ENCODE measurements around the gene PHETA1.
A peak's percentile ranks its signal among the peaks of the same experiment; 100 is the strongest.

PHETA1 gene

GRCh38 chr12:111368291-111368787, 556 bp downstream of the PHETA1 start:
- no peak for DNase-seq (ENCODE audit: low read depth)

DNA sequence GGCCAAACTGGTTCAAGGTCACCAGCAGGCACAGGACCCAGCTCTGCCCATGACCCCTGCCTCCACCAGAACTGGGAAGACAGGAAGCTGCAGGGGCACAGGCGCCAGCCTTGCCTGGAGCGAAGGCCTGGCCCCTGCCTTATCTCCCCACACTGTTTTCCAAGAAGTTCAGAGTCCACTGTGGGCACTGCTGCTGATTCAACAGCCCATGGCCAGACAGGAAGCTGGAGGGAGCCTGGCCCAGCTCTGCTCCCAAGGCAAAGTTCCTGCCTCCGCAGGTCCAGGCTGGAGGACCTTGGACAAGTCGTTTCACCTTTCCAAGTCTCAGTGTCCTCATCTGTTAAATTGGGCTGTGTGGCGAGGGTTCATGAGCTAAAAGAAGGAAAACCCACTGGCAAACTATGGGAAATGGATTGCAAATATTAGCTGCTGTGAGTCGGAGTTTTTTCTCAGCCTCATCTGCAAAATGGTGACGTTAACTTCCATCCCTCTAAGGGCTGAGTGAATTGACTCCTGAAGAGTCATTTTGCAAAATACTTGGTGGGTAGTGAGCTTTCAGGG, 1.2 kb downstream of the PHETA1 start:
- no peak for DNase-seq (ENCODE audit: low read depth)

- DNase-seq (ENCODE audit: low read depth) = no peak
Measured at GRCh38 chr12:111366583-111366982, 2.3 kb downstream of the PHETA1 start.

GRCh38 chr12:111366075-111366474, 2.8 kb downstream of the PHETA1 start:
- no peak for DNase-seq (ENCODE audit: low read depth)

- peak; percentile 11 for DNase-seq (ENCODE audit: low read depth)
Measured at GRCh38 chr12:111363578-111363977, 5.3 kb downstream of the PHETA1 start.

- DNase-seq (ENCODE audit: low read depth) = no peak
Measured at GRCh38 chr12:111362687-111363475, 6.0 kb downstream of the PHETA1 start.

DNA sequence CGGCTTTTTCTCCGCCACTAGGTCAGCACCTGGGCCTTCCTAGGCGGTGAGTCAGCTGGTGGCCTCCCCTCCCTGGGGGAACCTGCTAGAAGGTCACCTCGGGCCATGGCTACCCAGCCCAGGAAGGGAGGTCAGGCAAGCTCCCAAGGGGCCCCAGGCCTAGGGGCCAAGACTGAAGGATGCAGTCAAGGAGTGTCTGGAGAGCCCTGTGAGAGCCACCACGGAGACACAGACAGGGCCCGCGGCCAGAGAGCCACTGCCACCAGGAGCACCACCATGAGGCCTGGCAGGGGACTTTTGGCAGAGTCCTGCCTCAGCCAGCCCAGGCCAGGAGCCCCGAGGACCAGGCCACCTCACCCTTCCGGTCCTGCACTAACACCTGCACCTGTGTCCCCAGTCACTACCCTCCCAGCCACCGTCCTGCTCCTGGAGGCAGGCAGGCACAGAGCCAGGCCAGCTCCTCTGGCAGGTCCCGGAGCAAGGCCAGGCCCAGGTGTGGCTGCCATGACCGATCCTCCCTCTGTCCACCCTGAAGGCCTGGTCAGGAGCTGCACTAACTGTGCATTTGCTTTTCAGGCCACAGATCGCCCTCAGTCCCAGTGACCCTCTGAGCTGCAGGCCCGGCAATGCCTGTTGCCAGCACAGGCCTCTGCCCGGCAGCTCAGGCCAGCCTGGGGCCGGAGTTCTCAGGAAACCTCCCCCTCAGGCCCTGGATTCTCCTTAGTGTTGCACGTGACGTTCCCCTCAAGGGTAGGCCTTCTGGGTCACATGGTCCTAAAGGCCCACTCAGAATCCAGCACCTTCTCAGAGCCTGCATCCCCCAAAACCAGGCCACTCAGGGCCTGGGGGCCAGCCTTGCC, 6.9 kb downstream of the PHETA1 start:
- DNase-seq (ENCODE audit: low read depth) = no peak

DNA sequence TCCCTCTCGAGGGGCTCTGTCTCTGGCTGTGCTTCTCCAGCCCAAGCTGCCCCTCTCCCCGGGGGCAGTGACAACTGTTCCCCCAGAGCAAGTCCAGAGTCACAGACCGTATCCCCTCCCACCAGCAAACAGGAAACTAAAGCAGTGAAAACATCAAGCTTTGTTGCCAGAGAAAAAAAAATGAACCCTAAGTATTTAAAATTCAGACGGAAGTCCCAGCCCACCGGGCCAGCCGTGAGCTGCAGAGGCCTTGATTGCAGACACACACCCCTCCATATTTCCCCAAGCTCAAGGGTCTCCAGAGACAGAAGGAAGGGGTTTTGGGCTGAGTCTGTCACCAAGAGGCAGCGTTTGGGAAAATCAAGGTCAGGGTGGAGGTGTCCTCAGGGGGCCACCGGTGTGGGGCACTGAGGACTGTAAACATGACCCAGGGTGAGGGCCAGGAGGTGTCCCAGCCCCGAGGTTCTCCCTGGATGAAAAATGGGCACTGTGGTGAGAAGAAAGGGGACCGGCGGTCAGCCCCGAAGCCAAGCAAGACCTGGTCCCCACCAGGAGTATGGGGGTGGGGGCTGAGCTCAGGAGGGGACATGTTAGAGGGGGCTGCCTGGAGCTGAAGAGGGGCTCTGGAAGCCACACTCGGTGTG, 7.7 kb downstream of the PHETA1 start:
- DNase-seq (ENCODE audit: low read depth) = no peak

DNA sequence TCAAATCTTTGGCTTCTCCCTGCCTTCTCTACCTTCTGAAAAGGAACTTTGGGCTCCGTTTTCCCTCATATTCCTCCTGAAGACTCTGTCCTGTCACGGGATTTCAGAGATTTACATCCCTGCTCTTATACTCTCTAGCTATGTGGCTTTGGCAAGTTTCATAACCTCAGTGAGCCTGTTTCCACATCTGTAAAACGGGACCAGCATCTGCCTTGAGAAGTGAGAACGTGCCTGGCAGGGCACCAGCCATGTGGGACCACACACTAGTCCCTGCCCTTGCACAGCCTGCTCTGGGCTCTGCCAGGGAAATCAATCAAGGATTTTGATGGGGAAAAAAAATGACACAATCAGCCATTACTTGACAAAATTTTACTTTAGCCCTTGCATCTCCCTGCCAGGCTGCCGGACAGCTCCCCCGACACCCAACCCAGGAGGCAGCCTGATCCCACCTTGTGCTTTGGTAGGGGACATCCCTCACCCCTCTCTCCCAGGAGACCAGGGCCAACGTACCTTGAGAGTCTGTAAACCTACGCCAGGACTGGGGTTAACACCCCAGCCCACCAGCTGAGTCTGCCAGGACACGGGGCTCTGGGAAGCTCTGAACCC, 8.5 kb downstream of the PHETA1 start:
- no peak for DNase-seq (ENCODE audit: low read depth)

GRCh38 chr12:111359914-111360276, 9.0 kb downstream of the PHETA1 start:
- DNase-seq (ENCODE audit: low read depth) = no peak

- DNase-seq (ENCODE audit: low read depth) = no peak
Measured at GRCh38 chr12:111359231-111359913, 9.5 kb downstream of the PHETA1 start.

DNA sequence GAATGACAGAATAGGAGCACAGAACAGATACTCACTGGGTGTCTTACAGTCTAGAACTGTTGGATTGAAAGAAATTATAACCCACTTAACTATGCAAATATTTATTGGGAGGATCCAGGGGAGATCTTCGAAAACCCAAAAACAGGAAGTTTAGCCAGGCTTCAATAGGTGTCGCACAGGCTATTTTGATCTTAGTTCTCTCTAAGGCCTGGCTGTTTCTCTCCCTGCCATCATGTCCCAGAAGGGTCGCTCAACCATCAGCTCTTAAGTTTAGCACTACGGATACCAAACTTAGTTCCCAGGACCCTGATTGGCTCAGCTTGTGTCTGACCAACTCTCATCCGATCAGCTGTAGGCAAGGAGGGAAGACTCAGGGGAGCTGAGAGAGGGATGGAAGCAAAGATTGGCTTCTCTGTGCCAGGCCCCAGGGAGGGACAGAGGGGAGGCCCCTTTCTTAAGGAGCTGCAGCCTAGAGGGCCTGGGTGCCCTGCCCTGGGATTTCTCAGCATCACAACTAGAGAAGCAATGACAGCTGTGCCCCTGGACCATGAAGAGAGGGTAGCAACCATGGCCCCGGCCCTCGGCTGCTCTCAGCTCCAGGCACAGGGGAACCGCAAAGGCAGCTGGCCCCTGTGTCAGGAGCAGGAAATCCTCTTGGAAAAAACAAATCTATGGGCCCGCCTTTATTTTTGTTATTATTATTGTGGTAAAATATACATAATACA, 13.5 kb downstream of the PHETA1 start:
- DNase-seq (ENCODE audit: low read depth) = no peak

- DNase-seq (ENCODE audit: low read depth) = no peak
Measured at GRCh38 chr12:111354511-111354910, 14.4 kb downstream of the PHETA1 start.

GRCh38 chr12:111353603-111354295, 15.1 kb downstream of the PHETA1 start:
- no peak for DNase-seq (ENCODE audit: low read depth)

DNA sequence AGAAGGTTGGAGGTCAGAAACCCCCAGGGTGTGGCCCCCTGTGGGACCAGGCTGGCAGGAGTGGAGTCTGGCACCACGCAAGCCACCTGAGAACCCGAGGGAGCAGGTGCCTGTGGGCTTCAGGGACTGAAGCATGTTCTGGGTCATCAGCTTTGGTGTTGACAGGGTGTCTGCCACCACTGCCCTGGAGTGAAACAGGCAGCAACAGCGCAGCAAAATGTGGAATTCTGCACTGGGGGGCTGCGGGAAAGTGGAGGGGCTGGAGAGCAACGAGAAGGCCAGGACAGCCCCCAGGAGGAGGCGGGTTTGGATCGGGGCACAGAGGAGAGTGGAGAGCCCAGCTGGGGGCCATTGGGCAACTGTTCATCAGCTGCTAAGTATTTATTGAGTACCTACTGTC, 15.9 kb downstream of the PHETA1 start:
- no peak for DNase-seq (ENCODE audit: low read depth)

GRCh38 chr12:111352296-111352993, 16.4 kb downstream of the PHETA1 start:
- no peak for DNase-seq (ENCODE audit: low read depth)

DNA sequence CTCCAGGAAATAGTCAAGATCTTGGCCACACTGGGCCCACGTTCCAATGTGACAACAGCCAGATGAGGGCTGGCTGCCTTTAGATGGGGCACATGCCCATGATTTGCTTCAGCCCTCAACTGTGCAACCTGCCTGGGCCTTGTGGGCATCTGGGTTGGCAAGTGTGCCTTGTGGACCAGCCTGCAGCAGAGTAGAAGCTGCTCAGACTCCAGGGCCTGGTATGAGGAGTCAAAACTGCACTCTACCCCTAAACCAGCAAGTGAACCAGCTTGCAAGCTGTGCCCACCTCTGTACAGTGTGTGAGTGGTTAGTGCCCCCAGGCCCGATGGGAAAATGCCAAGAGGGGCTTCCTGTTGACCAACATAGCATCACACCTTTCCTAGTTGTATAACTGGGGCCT, 17.9 kb downstream of the PHETA1 start:
- no peak for DNase-seq (ENCODE audit: low read depth)

- DNase-seq (ENCODE audit: low read depth) = no peak
Measured at GRCh38 chr12:111349748-111350520, 19.0 kb downstream of the PHETA1 start.
